PC-3 (cell line): ENCODE data around the gene TMEM255B.

ENCODE experiments used
- CTCF ChIP-seq: fragments of 300-600 bp; sonication (generic); conservative IDR thresholded peaks from 2 replicates; pipeline ENCODE4 v1.5.1; 2017; ENCODE audit warnings: antibody characterized with exemption, low read depth, mild to moderate bottlenecking, low read length
- EZH2 ChIP-seq: fragments of 300-600 bp; sonication (generic); IDR thresholded peaks from one replicate; pipeline ENCODE4 v1.6.1; 2017; ENCODE audit warnings: antibody characterized with exemption, mild to moderate bottlenecking, low read length; ENCODE audit not compliant: unreplicated experiment
- EZH2phosphoT487 ChIP-seq: fragments of 300-600 bp; sonication (generic); IDR thresholded peaks from 2 replicates; pipeline ENCODE4 v1.6.1; 2018; ENCODE audit warnings: mild to moderate bottlenecking, antibody characterized with exemption, low read length, borderline replicate concordance

GRCh38 chr13:113796211-113796963 is 37.4 kb downstream of the TMEM255B start:
- TF ChIP-seq CTCF (no peak), EZH2 (no peak), EZH2phosphoT487 (no peak)
